Right lung (tissue), 5 donors: ENCODE data around the gene SUSD6. TPM values are rescaled to one million over a fixed set of nuclear protein-coding genes. Genes with fewer than 3 reads are reported as not detected.
A peak's percentile ranks its signal among the peaks of the same experiment; 100 is the strongest.
"Not testable (repeated sequence)": the region's sequence is repeated elsewhere in the genome, so short reads cannot be mapped to it uniquely, and the experiment has no call there.

ENCODE experiments used
- DNase-seq, 2 donors: peaks; one replicate each; pipeline ENCODE4 v3.0.0-alpha.2; 2013
- polyA plus RNA-seq, 5 donors: library from polyadenylated mRNA; unstranded; fragments of 120-200 nt; gene quantifications; one replicate each; pipeline versions ENCODE4 v1.2.1 to v1.2.3, GENCODE V29; 2013; ENCODE audit warnings: inconsistent platforms in 1 of 5, low replicate concordance in 1 of 5; ENCODE audit not compliant: insufficient read length in 5 of 5, insufficient read depth in 1 of 5

SUSD6 gene
- polyA plus RNA-seq, 5 donors = 23.6 to 36.9 (median 29.3) TPM

DNA sequence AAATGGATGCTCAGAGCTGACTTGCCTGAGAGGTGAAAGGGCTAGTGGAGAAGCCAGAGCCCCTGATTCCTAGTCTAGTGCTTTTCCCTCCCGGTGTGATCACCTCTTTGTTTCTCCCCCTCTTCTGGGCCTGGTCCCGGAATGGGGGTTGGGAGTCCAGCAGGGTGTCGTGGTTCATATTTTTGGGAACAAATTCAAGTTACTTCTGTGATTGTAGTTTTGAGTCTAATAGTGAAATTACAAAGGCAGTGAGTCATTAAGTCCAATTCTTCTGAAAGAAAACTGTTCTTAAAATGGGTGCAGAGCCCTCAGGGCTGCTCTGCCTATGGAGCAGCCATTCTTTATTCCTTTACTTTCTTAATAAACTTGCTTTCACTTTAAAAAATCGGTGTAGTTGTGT lies 7.6 kb downstream of the SUSD6 start:
- DNase-seq = no peak

DNA sequence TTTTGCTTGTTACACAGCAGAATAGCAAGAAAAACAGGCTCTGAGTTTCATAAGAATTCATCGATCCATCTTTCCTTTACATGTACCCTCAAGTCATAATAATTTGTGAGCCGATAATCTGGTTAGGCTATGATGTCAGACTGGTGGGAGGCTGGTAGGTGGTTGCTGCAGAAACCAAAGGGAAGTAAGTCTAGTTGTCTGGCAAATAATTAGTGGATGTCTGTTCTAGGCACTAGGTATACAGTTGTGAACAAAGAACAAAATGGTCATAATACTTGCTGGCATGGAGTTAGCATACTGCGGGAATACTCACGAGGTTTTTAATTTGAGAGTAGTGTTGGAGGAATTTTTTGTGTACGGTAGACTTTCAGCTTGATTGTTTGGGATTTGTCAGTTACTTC lies 8.8 kb downstream of the SUSD6 start:
- DNase-seq = no peak

DNA sequence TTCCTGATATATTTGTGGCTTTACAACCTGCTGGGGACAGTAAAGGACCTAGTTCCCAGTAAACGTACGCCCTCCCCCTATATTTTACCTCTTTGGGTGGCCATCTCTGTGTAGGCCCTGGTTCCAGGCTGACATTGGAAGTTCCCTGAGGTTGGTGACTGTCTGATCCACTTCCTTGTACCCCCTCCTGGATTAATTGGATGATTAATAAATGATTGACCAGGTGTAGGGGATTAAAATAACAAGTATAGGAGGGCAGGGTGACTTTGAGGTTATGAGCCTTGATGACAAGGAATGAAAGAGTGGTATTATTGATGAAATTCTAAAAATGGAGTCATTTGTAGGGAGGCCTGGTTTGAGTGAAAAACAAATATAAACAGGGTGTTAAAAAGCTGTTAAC lies 9.6 kb downstream of the SUSD6 start:
- DNase-seq = no peak

- no peak for DNase-seq
Observed at GRCh38 chr14:69624136-69624535, 12.7 kb downstream of the SUSD6 start.

DNA sequence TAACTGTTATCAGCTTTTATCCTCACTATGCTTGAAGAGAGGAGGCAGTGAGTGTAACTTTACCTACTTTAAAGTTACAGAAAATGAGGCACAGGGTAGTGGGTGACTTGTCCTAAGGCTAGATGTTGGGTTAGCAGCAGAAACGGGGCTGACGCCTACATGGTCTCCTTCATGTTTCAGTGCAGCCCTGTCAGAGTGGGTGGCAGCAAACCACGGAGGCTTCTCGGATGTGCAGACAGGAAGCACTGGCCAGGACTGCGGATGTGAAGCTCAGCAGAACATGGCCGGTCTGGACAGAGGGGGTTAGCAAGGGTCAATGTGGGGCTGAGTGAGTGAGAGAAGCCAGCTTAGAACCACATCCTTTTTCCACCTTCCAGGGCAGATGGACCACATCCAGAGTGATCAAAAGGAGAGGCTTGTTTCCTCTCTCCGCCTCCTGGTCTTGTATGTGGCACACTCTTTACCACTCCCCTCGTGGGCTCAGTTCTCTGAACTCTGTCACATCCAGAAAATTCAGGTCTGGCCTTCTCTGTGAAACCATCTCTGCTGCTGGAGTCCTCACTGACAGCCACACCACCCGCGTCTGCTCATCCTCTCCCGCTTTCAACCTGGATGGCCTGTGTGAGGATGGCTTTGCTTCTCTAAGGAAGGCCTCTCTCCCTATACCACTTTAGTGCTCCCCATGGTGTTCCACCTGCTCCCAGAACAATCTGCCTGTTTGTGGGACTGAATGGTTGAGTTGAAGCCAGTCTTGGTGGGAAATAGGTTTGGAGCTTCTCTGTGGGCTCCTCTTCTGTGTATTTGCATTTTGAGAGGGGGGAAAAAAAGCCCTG lies 14.1 kb downstream of the SUSD6 start:
- no peak for DNase-seq

- no peak for DNase-seq
Observed at GRCh38 chr14:69626132-69626500, 14.7 kb downstream of the SUSD6 start.

- no peak for DNase-seq
Observed at GRCh38 chr14:69629225-69630127, 18.1 kb downstream of the SUSD6 start.

- no peak for DNase-seq
Observed at GRCh38 chr14:69630360-69630759, 19.0 kb downstream of the SUSD6 start.

- no peak for DNase-seq
Observed at GRCh38 chr14:69631509-69631908, 20.1 kb downstream of the SUSD6 start.

DNA sequence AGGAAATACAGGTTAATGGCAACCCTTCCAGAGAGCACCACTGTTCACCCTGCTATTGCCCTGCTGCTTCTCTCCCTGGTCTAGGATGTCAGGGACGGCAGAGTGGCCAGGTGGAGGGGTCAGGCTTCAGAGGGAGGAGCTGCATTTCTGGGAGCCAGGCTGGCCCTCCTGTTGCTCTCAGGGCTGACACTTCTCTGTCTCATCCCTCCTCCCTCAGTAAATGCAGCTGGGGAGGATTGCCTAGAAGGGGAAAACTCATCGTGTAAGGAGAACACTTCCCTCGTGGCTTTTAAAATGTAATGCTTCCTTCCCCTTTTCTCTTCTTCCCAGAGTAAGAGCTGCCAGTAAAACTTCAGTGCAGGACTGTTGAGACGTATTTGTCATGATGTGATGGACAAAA lies 20.8 kb downstream of the SUSD6 start:
- DNase-seq = no peak

DNA sequence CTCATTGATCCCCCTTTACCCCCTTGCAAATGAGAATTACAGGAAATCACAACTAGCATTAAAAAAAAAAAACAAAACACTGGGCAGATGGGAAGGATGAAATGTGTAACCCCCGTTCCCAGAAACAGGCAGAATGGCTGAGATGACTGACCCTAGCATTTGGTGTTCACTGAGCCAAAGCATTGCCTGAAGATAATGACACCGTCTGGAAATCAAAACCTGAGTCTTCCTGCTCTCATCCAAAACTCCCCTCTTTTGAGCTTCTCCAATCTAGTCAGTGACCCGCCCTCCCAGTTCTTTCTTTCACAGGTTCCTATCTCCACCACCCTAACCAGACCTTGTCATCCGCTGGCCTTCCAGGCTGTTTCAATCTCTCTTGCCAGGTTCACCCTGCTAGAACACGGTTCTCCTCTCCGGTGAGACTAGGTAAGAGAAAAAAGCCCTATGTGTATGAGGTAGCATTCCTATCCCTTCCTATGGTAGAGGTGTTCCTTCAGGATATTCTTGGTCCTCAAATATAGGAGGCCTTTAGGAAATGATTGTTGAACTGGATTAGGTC lies 21.3 kb downstream of the SUSD6 start:
- DNase-seq = no peak

- DNase-seq = no peak
Observed at GRCh38 chr14:69633238-69633637, 21.8 kb downstream of the SUSD6 start.

- DNase-seq = peak in 1 of 2 donors; percentile 42
Observed at GRCh38 chr14:69635981-69636639, 24.7 kb downstream of the SUSD6 start.

GRCh38 chr14:69636718-69637480 lies 25.5 kb downstream of the SUSD6 start:
- DNase-seq = no peak

GRCh38 chr14:69637503-69638031 lies 26.2 kb downstream of the SUSD6 start:
- no peak for DNase-seq

DNA sequence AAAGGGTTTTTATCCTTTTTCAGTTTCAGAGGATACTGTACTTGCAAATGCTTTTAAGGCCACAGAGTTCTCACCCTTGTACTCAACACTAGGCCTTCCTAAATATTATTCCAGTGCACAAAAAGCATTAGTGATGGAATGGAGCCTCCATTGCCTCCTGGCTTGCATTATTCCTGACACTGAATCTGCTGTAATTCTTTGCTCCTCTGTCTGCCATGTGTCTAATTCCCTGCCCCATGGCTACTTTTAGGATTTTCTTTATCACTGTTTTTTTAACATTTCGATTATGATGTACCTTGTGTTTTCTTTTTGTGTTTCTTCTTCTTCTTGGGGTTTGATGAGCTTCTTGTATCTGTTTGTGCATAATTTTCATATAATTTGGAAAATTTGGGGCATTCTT lies 29.5 kb downstream of the SUSD6 start:
- no peak for DNase-seq

- DNase-seq = not testable (repeated sequence)
Observed at GRCh38 chr14:69642212-69642793, 30.9 kb downstream of the SUSD6 start.

DNA sequence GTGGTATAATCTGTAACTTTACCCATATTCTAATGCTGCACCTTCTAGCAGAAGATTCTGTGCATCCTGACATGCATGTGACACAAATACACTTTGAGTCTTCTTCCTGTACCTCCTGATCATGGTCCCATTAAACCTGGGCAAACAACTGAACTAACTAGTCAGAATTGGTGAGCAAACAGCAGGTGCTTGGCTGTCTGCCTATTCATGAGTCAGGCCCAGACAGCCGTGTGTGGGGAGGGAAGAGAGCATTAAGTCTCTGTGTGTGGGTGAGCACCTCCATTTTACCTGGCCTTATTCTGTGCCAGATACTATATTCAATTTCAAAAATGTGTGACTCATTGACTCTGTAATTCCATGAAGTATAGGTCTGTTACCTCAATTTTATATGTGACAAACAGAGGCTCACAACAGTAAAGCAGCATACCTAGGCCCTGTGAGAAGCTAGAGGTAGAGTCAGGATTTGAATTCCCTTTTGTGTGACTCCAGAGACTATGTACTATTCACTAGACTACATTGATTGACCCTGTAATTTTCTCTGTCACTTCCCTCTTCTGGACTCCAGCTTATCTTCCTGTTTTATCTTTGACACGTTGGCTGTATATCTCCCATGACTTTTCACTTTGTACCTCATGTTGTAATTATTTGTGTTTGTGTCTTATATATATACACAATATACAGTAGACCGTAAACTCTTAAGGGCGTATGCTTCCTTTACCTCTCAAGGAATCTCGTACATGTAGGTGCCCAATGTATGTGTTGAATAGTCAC lies 32.2 kb downstream of the SUSD6 start:
- no peak for DNase-seq

GRCh38 chr14:69644814-69645213 lies 33.4 kb downstream of the SUSD6 start:
- no peak for DNase-seq

DNA sequence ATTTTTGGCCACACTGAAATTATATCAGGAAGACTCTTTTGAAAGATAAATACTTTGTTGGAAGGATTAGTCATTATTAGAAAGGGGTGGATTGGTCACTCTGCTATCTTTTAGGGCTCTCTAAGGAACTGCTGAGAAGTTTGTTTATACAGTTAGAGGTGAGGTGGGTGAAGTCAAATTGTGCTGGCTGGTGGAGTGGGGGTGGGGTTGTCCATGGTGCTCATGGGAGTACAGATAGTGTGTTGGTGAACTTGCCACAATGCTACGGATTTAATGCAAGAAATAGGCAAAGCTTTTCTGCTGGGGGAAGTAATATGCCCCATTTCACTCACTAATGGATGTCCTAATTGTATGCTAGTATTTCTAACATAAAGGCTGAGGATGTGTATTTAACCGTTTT lies 35.8 kb downstream of the SUSD6 start:
- no peak for DNase-seq
